OCI-LY1 (cell line): Measurements from ENCODE around the gene DYNLRB1.

Experiments used
- EZH2 ChIP-seq: fragments of 200-600 bp; sonication (generic), shearing (Covaris generic); IDR thresholded peaks from 2 replicates; pipeline ENCODE4 v1.8.0; 2017; ENCODE audit warnings: borderline replicate concordance, mixed run types, mild to moderate bottlenecking, antibody characterized with exemption, low read length, moderate library complexity, mixed read lengths
- TF ChIP-seq, protein P1 (sequence below): fragments of 200-600 bp; sonication (generic), shearing (Covaris generic); IDR thresholded peaks from 2 replicates; pipeline ENCODE4 v1.5.1; 2017; ENCODE audit warnings: mild to moderate bottlenecking, antibody characterized with exemption, low read length, moderate library complexity, mixed read lengths

DNA sequence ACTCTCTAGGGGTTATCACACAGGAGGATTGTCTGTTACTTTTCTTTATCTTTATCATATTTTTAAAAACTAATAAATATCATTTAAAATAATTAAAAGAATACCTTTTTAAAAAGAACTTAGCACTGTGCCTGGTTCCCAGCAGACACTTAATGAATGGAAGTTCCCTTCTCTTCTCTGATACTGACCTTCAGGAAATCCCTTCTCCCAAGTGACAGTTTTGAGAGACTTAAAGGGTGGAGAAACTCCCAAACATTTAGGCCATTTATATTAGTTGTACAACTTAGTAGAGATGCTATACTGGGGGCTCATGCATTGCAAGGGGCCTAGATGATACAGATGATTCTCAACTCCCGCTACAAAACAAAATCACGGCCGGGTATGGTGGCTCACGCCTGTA is 60.8 kb downstream of the DYNLRB1 start:
- TF ChIP-seq, protein P1, sequence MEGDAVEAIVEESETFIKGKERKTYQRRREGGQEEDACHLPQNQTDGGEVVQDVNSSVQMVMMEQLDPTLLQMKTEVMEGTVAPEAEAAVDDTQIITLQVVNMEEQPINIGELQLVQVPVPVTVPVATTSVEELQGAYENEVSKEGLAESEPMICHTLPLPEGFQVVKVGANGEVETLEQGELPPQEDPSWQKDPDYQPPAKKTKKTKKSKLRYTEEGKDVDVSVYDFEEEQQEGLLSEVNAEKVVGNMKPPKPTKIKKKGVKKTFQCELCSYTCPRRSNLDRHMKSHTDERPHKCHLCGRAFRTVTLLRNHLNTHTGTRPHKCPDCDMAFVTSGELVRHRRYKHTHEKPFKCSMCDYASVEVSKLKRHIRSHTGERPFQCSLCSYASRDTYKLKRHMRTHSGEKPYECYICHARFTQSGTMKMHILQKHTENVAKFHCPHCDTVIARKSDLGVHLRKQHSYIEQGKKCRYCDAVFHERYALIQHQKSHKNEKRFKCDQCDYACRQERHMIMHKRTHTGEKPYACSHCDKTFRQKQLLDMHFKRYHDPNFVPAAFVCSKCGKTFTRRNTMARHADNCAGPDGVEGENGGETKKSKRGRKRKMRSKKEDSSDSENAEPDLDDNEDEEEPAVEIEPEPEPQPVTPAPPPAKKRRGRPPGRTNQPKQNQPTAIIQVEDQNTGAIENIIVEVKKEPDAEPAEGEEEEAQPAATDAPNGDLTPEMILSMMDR = no peak
- TF ChIP-seq EZH2 = no peak
